SJSA1 (cell line): Measurements from ENCODE around the gene GARIN5A. TPM values are rescaled to one million over a fixed set of nuclear protein-coding genes. Genes with fewer than 3 reads are reported as not detected.

Source experiments
- DNase-seq, 2 experiments: peaks; one replicate each; pipeline ENCODE4 v3.0.0-alpha.2; 2015 to 2020; ENCODE audit warnings: low spot score in 2 of 2, low read depth in 1 of 2
- H3K27ac ChIP-seq: fragments of 250-450 bp; sonication (Bioruptor Pico); 2 replicates; pipeline ENCODE4 v1.5.1; 2020; ENCODE audit warnings: mild to moderate bottlenecking, moderate library complexity
- H3K27me3 ChIP-seq: fragments of 250-450 bp; sonication (Bioruptor Pico); replicated peaks from 2 replicates; pipeline ENCODE4 v1.5.1; 2020; ENCODE audit warnings: mild to moderate bottlenecking, moderate library complexity
- H3K36me3 ChIP-seq: fragments of 250-450 bp; sonication (Bioruptor Pico); 2 replicates; pipeline ENCODE4 v1.5.1; 2020; ENCODE audit warnings: mild to moderate bottlenecking
- H3K4me1 ChIP-seq: fragments of 250-450 bp; sonication (Bioruptor Pico); replicated peaks from 2 replicates; pipeline ENCODE4 v1.6.1; 2021; ENCODE audit warnings: mild to moderate bottlenecking
- H3K4me3 ChIP-seq: fragments of 250-450 bp; sonication (Bioruptor Pico); 2 replicates; pipeline ENCODE4 v1.5.1; 2020; ENCODE audit warnings: mild to moderate bottlenecking
- H3K9me3 ChIP-seq: fragments of 250-450 bp; sonication (Bioruptor Pico); replicated peaks from 2 replicates; pipeline ENCODE4 v1.5.1; 2020; ENCODE audit warnings: mild to moderate bottlenecking
- total RNA-seq: library from RNA; depleted of rRNA; stranded (reverse); fragments of >200 nt; shearing (Covaris generic); gene quantifications from 2 replicates; pipeline ENCODE4 v1.2.3, GENCODE V29; 2014

GARIN5A gene
- total RNA-seq, 1 experiment from 2014 or later, result not detected

GRCh38 chr19:50489461-50490011, 12.9 kb upstream of the GARIN5A start:
- Histone ChIP-seq H3K27me3 (peaks cover 9% of the 10 kb centered on the region; the same call in 1 of the 2 replicates), H3K9me3 (peaks cover 8% of the 10 kb centered on the region), H3K36me3 (no peaks in the 10 kb centered on the region), H3K4me1 (no peaks in the 10 kb centered on the region), H3K4me3 (no peak overlapping the region), H3K27ac (no peak overlapping the region)
- DNase-seq, result no peak

- Histone ChIP-seq H3K36me3 (no peaks in the 10 kb centered on the region), H3K27ac (no peak overlapping the region), H3K9me3 (peaks cover 8% of the 10 kb centered on the region), H3K4me3 (no peak overlapping the region), H3K27me3 (peaks cover 9% of the 10 kb centered on the region; the same call in 1 of the 2 replicates), H3K4me1 (no peaks in the 10 kb centered on the region)
- DNase-seq, result no peak
Measured at GRCh38 chr19:50488389-50489194, 11.9 kb upstream of the GARIN5A start.

DNA sequence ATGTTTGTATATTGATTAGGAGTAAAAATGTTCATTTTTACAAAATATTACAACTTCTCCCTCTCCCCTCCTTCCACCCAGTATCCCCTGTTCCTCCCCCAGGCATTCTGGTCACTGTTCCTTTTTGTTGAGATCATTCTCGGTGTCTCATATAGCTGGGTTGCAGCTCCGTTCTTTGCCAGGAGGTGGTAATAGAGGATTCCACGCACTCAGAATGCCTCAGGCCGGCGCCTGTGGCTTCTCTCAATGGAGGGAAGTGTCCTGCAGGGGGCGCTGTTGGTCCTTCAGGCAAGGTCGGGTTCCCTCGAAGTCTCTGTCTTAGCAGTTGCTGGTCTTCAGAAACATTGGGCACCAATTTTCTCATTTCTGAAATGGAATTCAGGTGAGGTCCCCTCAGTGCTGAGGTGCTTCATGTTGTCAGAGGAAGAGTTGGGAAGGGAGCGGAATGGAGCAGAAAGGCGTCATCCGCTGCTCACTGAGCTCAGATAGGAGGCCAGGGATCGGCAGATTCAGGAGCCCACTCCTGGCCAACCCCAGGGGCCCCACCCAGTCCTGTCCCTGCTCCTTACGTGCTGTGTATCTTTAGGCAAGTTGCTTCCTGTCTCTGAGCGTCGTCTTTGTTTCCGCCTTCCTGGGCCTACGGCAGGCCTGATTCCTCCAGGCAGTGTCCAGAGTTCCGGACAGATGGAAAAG, 10.3 kb upstream of the GARIN5A start:
- H3K4me3 ChIP-seq, result no peak overlapping the region
- peaks cover 8% of the 10 kb centered on the region for H3K9me3 ChIP-seq
- H3K27ac ChIP-seq, result no peak overlapping the region
- no peaks in the 10 kb centered on the region for H3K36me3 ChIP-seq
- DNase-seq, result no peak
- peaks cover 6% of the 10 kb centered on the region; the same call in 1 of the 2 replicates for H3K27me3 ChIP-seq
- no peaks in the 10 kb centered on the region for H3K4me1 ChIP-seq

DNA sequence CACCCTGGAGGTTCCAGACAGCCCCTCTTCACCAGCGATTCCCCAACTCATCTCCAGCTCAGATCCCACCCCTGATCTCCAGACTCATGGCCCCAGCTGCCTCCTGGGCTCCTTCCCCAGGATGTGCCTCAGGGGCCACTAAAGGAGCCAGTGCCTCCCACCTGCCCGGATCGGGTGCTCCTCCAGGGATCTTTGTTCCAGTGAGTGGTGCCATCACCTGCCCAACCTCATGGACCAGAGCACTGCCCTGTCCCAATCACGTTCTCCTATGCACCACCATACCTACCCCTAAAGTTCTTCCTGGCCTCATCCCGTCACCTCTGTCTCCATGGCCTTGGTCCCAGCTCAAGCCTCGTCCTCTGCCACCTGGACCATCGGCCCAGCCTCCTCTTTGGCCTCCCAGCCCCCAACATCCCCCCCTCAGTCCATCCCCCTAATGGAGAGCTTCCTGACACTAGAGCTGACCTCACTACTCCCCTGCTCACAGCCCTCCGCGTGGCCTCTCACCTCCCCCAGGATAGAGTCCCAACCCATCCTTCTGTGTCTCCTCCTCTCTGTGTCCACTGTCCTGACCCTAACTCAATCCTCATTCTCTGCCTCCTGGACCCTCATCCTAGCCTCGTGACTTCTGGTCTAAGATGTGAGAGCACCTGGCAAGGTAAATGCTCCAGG, 8.8 kb upstream of the GARIN5A start:
- no peak for DNase-seq
- H3K4me1 ChIP-seq, result no peaks in the 10 kb centered on the region
- H3K9me3 ChIP-seq, result peaks cover 8% of the 10 kb centered on the region
- no peak overlapping the region for H3K4me3 ChIP-seq
- H3K27me3 ChIP-seq, result peaks cover 3% of the 10 kb centered on the region; the same call in 1 of the 2 replicates
- no peak overlapping the region for H3K27ac ChIP-seq
- peaks cover 7% of the 10 kb centered on the region for H3K36me3 ChIP-seq

DNA sequence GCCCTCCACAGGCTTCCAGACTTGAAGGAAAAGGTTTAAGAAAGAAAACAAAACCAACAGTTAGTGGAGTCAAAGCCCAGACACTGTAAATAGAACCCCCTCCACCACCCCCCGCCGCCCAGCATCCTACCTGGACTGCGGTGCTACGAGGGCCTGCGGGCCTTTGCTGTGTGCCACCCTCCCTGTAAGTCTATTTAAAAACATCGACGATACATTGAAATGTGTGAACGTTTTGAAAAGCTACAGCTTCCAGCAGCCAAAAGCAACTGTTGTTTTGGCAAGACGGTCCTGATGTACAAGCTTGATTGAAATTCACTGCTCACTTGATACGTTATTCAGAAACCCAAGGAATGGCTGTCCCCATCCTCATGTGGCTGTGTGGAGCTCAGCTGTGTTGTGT, 6.3 kb upstream of the GARIN5A start:
- H3K9me3 ChIP-seq, result peaks cover 8% of the 10 kb centered on the region
- H3K27me3 ChIP-seq, result no peaks in the 10 kb centered on the region; the same call in 1 of the 2 replicates
- peaks cover 21% of the 10 kb centered on the region for H3K36me3 ChIP-seq
- H3K27ac ChIP-seq, result no peak overlapping the region
- no peak for DNase-seq
- H3K4me3 ChIP-seq, result no peak overlapping the region
- no peaks in the 10 kb centered on the region for H3K4me1 ChIP-seq

- H3K36me3 ChIP-seq, result peaks cover 21% of the 10 kb centered on the region
- no peak overlapping the region for H3K27ac ChIP-seq
Measured at GRCh38 chr19:50482271-50482855, 5.7 kb upstream of the GARIN5A start.

GRCh38 chr19:50481351-50482149, 4.9 kb upstream of the GARIN5A start:
- H3K36me3 ChIP-seq, result peaks cover 21% of the 10 kb centered on the region
- peaks cover 4% of the 10 kb centered on the region for H3K9me3 ChIP-seq
- H3K4me1 ChIP-seq, result peaks cover 6% of the 10 kb centered on the region
- no peak overlapping the region for H3K4me3 ChIP-seq
- no peak overlapping the region for H3K27ac ChIP-seq
- no peak for DNase-seq
- no peaks in the 10 kb centered on the region for H3K27me3 ChIP-seq

More at GRCh38 chr19:50482271-50482855, 5.7 kb upstream of the GARIN5A start:
- DNase-seq, result no peak
- H3K27me3 ChIP-seq, result no peaks in the 10 kb centered on the region; the same call in 1 of the 2 replicates
- H3K9me3 ChIP-seq, result peaks cover 8% of the 10 kb centered on the region
- peaks cover 2% of the 10 kb centered on the region for H3K4me1 ChIP-seq
- H3K4me3 ChIP-seq, result no peak overlapping the region

DNA sequence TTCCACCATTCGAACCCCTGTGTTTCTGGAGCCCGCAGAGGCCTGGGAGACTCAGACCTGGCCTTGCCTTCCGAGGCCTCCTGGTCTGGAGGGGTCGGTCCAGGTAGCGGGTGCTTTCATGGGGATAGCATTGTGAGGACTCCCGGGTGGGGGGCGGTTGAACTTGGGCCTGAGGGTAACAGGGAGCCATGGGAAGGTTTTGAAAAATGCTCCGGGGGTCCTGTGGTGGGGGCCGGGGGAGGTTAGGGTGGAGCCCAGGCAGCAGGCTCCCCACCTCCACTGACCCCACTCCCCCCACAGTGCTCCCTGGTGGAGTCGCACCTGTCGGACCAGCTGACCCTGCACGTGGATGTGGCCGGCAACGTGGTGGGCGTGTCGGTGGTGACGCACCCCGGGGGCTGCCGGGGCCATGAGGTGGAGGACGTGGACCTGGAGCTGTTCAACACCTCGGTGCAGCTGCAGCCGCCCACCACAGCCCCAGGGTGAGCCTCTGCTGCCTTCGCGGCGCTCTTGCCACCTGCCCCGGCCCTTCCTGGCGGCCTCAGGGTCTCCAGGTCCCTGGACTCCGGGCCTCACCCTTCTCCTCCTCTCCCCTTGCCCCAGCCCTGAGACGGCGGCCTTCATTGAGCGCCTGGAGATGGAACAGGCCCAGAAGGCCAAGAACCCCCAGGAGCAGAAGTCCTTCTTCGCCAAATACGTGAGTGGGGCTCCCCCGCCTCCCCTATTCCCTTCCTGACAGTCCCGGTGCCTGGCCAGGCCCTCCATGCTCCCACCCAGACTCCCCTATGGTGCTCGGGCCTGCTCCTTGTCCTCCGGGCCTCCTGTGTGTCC, 3.8 kb upstream of the GARIN5A start:
- H3K27me3 ChIP-seq, result no peaks in the 10 kb centered on the region
- peaks cover 21% of the 10 kb centered on the region for H3K36me3 ChIP-seq
- H3K4me1 ChIP-seq, result peaks cover 10% of the 10 kb centered on the region
- H3K27ac ChIP-seq, result no peak overlapping the region
- H3K9me3 ChIP-seq, result no peaks in the 10 kb centered on the region
- H3K4me3 ChIP-seq, result no peak overlapping the region
- DNase-seq, result no peak

- Histone ChIP-seq H3K9me3 (no peaks in the 10 kb centered on the region), H3K4me3 (no peak overlapping the region), H3K4me1 (peaks cover 10% of the 10 kb centered on the region), H3K36me3 (peaks cover 21% of the 10 kb centered on the region), H3K27me3 (no peaks in the 10 kb centered on the region), H3K27ac (no peak overlapping the region)
- no peak for DNase-seq
Measured at GRCh38 chr19:50479761-50480251, 3.2 kb upstream of the GARIN5A start.

GRCh38 chr19:50478901-50479715, 2.5 kb upstream of the GARIN5A start:
- Histone ChIP-seq H3K36me3 (peaks cover 21% of the 10 kb centered on the region), H3K4me1 (peaks cover 10% of the 10 kb centered on the region), H3K27me3 (no peaks in the 10 kb centered on the region), H3K4me3 (no peak overlapping the region), H3K9me3 (no peaks in the 10 kb centered on the region), H3K27ac (no peak overlapping the region)
- peak; percentile 19 to 75 for DNase-seq

DNA sequence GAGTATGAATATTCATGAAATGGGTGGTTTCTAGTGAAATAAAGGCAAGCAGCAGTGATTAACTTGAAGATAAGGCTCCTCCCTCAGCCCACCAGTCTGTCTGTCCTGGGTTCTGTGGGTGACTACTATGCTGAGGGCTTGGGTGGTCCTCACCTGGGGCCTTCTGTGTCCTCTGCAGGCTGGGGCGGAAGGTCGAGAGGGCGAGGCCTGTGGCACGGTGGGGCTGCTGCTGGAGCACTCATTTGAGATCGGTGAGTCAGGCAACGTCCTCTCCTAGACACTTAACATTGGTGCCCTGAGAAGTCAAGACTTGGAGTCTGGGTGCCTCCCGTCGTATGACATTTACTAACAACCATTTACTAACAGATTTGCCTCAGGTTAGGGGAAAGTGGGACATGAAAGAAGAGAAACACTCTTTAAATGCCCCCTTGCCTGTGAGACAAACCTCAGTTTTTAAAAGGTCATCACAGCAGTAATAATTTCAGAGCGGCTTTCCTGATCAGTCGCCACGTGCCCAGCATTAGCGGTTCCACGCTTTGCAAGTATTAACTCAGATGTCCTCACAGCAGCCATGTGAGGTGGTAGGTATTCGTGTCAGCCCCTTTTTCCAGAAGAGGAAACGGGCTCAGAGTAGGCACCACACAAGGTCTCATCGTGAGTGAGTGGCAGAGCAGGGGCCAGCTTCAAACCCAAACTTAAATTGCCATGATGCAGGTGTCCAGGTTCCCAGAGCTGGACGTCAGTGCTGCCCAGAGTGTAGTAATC, 1.3 kb upstream of the GARIN5A start:
- no peaks in the 10 kb centered on the region for H3K9me3 ChIP-seq
- H3K4me3 ChIP-seq, result no peak overlapping the region
- H3K36me3 ChIP-seq, result peaks cover 21% of the 10 kb centered on the region
- H3K27me3 ChIP-seq, result no peaks in the 10 kb centered on the region
- no peak overlapping the region for H3K27ac ChIP-seq
- no peak for DNase-seq
- peaks cover 10% of the 10 kb centered on the region for H3K4me1 ChIP-seq
